ENCODE data around the gene RRP8.

DNA sequence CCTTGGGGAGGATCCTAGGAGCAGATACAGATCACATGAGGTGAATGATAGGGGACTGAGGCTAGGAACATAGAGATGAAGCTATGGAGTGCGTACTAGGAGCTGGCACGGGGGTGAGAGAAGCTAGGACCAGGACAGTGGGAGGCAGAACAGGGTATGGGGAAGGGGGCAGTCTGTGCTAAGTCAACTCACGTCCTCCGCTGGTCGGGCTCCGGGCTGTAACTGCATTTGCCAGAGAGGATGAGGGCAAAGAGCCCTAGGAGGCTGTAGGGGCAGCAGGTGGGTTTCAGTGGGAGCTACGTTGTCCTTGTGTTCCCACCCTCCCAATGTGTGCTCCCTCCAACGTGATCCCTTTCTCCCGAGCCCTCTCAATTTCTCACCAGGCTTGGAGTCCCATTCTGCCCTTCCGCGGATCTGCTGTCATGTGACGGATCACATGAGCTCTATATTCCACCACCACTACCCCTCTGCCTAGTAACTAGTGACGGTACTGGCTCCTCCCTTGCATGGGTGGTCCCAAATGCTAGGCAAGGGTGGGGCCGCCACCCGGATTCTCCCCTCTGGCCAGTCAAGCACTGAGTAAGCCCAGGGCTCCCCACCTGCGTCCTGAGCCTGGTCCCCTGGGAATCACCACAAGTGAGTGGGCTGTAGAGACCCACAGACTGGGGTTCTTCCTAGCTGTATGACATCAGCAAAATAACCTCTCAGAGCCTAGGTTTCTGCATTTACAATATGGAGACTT, 15.8 kb upstream of the RRP8 start, which contains the start of gene TPP1:
- TF ChIP-seq, protein P1, sequence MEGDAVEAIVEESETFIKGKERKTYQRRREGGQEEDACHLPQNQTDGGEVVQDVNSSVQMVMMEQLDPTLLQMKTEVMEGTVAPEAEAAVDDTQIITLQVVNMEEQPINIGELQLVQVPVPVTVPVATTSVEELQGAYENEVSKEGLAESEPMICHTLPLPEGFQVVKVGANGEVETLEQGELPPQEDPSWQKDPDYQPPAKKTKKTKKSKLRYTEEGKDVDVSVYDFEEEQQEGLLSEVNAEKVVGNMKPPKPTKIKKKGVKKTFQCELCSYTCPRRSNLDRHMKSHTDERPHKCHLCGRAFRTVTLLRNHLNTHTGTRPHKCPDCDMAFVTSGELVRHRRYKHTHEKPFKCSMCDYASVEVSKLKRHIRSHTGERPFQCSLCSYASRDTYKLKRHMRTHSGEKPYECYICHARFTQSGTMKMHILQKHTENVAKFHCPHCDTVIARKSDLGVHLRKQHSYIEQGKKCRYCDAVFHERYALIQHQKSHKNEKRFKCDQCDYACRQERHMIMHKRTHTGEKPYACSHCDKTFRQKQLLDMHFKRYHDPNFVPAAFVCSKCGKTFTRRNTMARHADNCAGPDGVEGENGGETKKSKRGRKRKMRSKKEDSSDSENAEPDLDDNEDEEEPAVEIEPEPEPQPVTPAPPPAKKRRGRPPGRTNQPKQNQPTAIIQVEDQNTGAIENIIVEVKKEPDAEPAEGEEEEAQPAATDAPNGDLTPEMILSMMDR (IDR thresholded peaks at IDR 0.05), result no peak
- TF ChIP-seq POLR2A (IDR thresholded peaks at IDR 0.05), result peak in 3 of 4 donors; percentile 67 to 88 (median 73)
